ENCODE results near the gene FGF1. TPM values are rescaled to one million over a fixed set of nuclear protein-coding genes. Genes with fewer than 3 reads are reported as not detected.

Gene FGF1
- total RNA-seq, 1 experiment from 2014 or later = not detected

- Histone ChIP-seq H3K4me1 (ENCODE audit: control insufficient read depth, insufficient read depth, low read length) (no peaks in the 10 kb centered on the region; the same call in 1 of the 2 replicates), H3K36me3 (ENCODE audit: control insufficient read depth, insufficient read depth, low read length) (no peaks in the 10 kb centered on the region), H3K27me3 (ENCODE audit: control insufficient read depth, insufficient read depth, low read length) (no peaks in the 10 kb centered on the region), H3K9me3 (ENCODE audit: control insufficient read depth, insufficient read depth, low read depth, low read length) (no peaks in the 10 kb centered on the region), H3K27ac (ENCODE audit: low read length) (no peak overlapping the region), H3K4me3 (ENCODE audit: low read depth in 2 of 2, low read length in 2 of 2) (no peak overlapping the region)
- POLR2A ChIA-PET = interaction anchor here (0.7 kb wide), 1 partner anchor 448 kb away, joined by 4 read pairs; no protein-coding TSS in a partner anchor
- no TSS peak for BruUV-seq (replicated peaks)
- ATAC-seq = no peak
- TF ChIP-seq TCF7L2 (IDR thresholded peaks at IDR 0.05; ENCODE audit: low read depth, low read length) = no peak
- TF ChIP-seq, protein P1, sequence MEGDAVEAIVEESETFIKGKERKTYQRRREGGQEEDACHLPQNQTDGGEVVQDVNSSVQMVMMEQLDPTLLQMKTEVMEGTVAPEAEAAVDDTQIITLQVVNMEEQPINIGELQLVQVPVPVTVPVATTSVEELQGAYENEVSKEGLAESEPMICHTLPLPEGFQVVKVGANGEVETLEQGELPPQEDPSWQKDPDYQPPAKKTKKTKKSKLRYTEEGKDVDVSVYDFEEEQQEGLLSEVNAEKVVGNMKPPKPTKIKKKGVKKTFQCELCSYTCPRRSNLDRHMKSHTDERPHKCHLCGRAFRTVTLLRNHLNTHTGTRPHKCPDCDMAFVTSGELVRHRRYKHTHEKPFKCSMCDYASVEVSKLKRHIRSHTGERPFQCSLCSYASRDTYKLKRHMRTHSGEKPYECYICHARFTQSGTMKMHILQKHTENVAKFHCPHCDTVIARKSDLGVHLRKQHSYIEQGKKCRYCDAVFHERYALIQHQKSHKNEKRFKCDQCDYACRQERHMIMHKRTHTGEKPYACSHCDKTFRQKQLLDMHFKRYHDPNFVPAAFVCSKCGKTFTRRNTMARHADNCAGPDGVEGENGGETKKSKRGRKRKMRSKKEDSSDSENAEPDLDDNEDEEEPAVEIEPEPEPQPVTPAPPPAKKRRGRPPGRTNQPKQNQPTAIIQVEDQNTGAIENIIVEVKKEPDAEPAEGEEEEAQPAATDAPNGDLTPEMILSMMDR (IDR thresholded peaks at IDR 0.05) = no peak
- TF ChIP-seq REST (IDR thresholded peaks at IDR 0.05; ENCODE audit: insufficient read depth in 1 of 2, low read depth in 2 of 2, low read length in 1 of 2) = no peak
- no peak for TF ChIP-seq POLR2AphosphoS5 (IDR thresholded peaks at IDR 0.05; ENCODE audit: low read depth, low read length)
- TF ChIP-seq SIN3A (IDR thresholded peaks at IDR 0.05; ENCODE audit: borderline replicate concordance, insufficient read depth, low read depth, low read length) = no peak
- intact Hi-C loops (cut with micrococcal nuclease; ENCODE audit: unreplicated experiment) (no loop called here), in situ Hi-C loops (cut with HindIII; ENCODE audit: low pct_unique_long_range_greater_than_20kb, low sequenced_read_pairs) (no loop called here)
- CTCF ChIA-PET = interaction anchor here (0.7 kb wide), 1 partner anchor 31 kb away, joined by 3 read pairs; no protein-coding TSS in a partner anchor
- DNase-seq (ENCODE audit: low read depth, low spot score) = no peak
Observed at GRCh38 chr5:142658278-142658677, 27.6 kb downstream of the FGF1 start.

- BruUV-seq (replicated peaks) = no TSS peak
- CTCF ChIA-PET = interaction anchor here (0.7 kb wide), 1 partner anchor 30 kb away, joined by 3 read pairs; no protein-coding TSS in a partner anchor
Observed at GRCh38 chr5:142657446-142657845, 28.4 kb downstream of the FGF1 start.

More at GRCh38 chr5:142657446-142657845, 28.4 kb downstream of the FGF1 start:
- Histone ChIP-seq H3K4me3 (ENCODE audit: low read depth in 2 of 2, low read length in 2 of 2) (no peak overlapping the region), H3K9me3 (ENCODE audit: control insufficient read depth, insufficient read depth, low read depth, low read length) (no peaks in the 10 kb centered on the region), H3K27me3 (ENCODE audit: control insufficient read depth, insufficient read depth, low read length) (no peaks in the 10 kb centered on the region), H3K4me1 (ENCODE audit: control insufficient read depth, insufficient read depth, low read length) (no peaks in the 10 kb centered on the region; the same call in 1 of the 2 replicates), H3K36me3 (ENCODE audit: control insufficient read depth, insufficient read depth, low read length) (no peaks in the 10 kb centered on the region), H3K27ac (ENCODE audit: low read length) (no peak overlapping the region)
- TF ChIP-seq, protein P1 (IDR thresholded peaks at IDR 0.05) = no peak
- TF ChIP-seq REST (IDR thresholded peaks at IDR 0.05; ENCODE audit: insufficient read depth in 1 of 2, low read depth in 2 of 2, low read length in 1 of 2) = no peak
- no peak for TF ChIP-seq TCF7L2 (IDR thresholded peaks at IDR 0.05; ENCODE audit: low read depth, low read length)
- no peak for TF ChIP-seq SIN3A (IDR thresholded peaks at IDR 0.05; ENCODE audit: borderline replicate concordance, insufficient read depth, low read depth, low read length)
- TF ChIP-seq POLR2AphosphoS5 (IDR thresholded peaks at IDR 0.05; ENCODE audit: low read depth, low read length) = no peak
- intact Hi-C loops (cut with micrococcal nuclease; ENCODE audit: unreplicated experiment) = no loop called here
- no peak for DNase-seq (ENCODE audit: low read depth, low spot score)
- in situ Hi-C loops (cut with HindIII; ENCODE audit: low pct_unique_long_range_greater_than_20kb, low sequenced_read_pairs) = no loop called here
- ATAC-seq = no peak
- POLR2A ChIA-PET = no interaction called here

Measured in Panc1 (cell line).